Memory B cell (primary cell): ENCODE measurements around the gene EHD1.
"Not testable (repeated sequence)": the region's sequence is repeated elsewhere in the genome, so short reads cannot be mapped to it uniquely, and the experiment has no call there.

Experiments
- ATAC-seq: fragments of 150-1000 bp; cut with Tn5 transposase; 2 replicates; pipeline ENCODE4 v1.10.0; 2021; ENCODE audit warnings: low read depth, mild to moderate bottlenecking, moderate library complexity
- DNase-seq, 2 donors: peaks; one replicate each; pipeline ENCODE4 v3.0.0; 2022; ENCODE audit warnings: low spot score in 2 of 2
- H3K27ac Mint-ChIP-seq: one replicate; pipeline ENCODE4 v1.8.0; 2022; ENCODE audit warnings: mild to moderate bottlenecking, moderate library complexity, mixed read lengths
- H3K27me3 Mint-ChIP-seq: one replicate; pipeline ENCODE4 v1.8.0; 2022; ENCODE audit warnings: mixed read lengths
- H3K36me3 Mint-ChIP-seq: one replicate; pipeline ENCODE4 v1.8.0; 2022; ENCODE audit warnings: mild to moderate bottlenecking, mixed read lengths
- H3K4me1 Mint-ChIP-seq: one replicate; pipeline ENCODE4 v1.8.0; 2022; ENCODE audit warnings: mixed read lengths
- H3K4me3 Mint-ChIP-seq: one replicate; pipeline ENCODE4 v1.8.0; 2022; ENCODE audit warnings: mild to moderate bottlenecking, moderate library complexity, mixed read lengths
- H3K9me3 Mint-ChIP-seq: one replicate; pipeline ENCODE4 v1.8.0; 2022; ENCODE audit warnings: mixed read lengths

EHD1 gene

GRCh38 chr11:64826062-64826461 lies 52.4 kb downstream of the EHD1 start:
- ATAC-seq, result no peak
- Mint-ChIP-seq H3K27ac (no peak overlapping the region), H3K4me3 (no peak overlapping the region), H3K9me3 (no peaks in the 10 kb centered on the region), H3K36me3 (peaks cover 15% of the 10 kb centered on the region), H3K27me3 (no peaks in the 10 kb centered on the region), H3K4me1 (peaks cover 2% of the 10 kb centered on the region)
- DNase-seq, result no peak

- H3K36me3 Mint-ChIP-seq, result peaks cover 13% of the 10 kb centered on the region
- ATAC-seq, result no peak
Measured at GRCh38 chr11:64823568-64824119, 54.8 kb downstream of the EHD1 start.

GRCh38 chr11:64817476-64817875 lies 60.9 kb downstream of the EHD1 start:
- DNase-seq (no peak), ATAC-seq (no peak)
- Mint-ChIP-seq H3K4me3 (no peak overlapping the region), H3K9me3 (no peaks in the 10 kb centered on the region), H3K4me1 (peaks cover 12% of the 10 kb centered on the region), H3K36me3 (no peaks in the 10 kb centered on the region), H3K27ac (peak overlapping the region; percentile 82), H3K27me3 (no peaks in the 10 kb centered on the region)

More at GRCh38 chr11:64823568-64824119, 54.8 kb downstream of the EHD1 start:
- no peak for DNase-seq
- Mint-ChIP-seq H3K27ac (no peak overlapping the region), H3K4me1 (no peaks in the 10 kb centered on the region), H3K4me3 (no peak overlapping the region), H3K9me3 (no peaks in the 10 kb centered on the region), H3K27me3 (no peaks in the 10 kb centered on the region)

DNA sequence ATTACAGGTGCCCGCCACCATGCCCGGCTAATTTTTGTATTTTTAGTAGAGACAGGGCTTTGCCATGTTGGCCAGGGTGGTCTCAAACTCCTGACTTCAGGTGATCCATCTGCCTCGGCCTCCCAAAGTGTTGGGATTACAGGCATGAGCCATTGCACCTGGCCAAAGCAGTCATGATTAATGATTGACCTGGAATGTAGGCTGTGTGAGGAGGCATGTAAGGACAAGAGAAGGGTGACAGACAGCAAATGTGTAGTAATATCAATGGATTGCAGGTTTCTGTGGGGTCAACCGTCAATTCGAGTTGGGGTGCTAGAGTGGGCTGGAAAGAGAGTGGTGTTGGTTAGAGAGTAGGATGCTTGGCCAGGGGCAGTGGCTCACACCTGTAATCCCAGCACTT lies 63.0 kb downstream of the EHD1 start:
- H3K4me1 Mint-ChIP-seq, result peaks cover 12% of the 10 kb centered on the region
- not testable (repeated sequence) for ATAC-seq, H3K27me3 Mint-ChIP-seq, DNase-seq, H3K36me3 Mint-ChIP-seq, H3K27ac Mint-ChIP-seq, H3K9me3 Mint-ChIP-seq, H3K4me3 Mint-ChIP-seq

- no peaks in the 10 kb centered on the region for H3K27me3 Mint-ChIP-seq
- no peaks in the 10 kb centered on the region for H3K9me3 Mint-ChIP-seq
- H3K27ac Mint-ChIP-seq, result peak overlapping the region; percentile 80
- peaks cover 12% of the 10 kb centered on the region for H3K4me1 Mint-ChIP-seq
- no peaks in the 10 kb centered on the region for H3K36me3 Mint-ChIP-seq
- peak; percentile 68 for ATAC-seq
- peak overlapping the region; percentile 22 for H3K4me3 Mint-ChIP-seq
- peak; percentile 28 to 38 for DNase-seq
Measured at GRCh38 chr11:64814712-64815187, 63.7 kb downstream of the EHD1 start.

DNA sequence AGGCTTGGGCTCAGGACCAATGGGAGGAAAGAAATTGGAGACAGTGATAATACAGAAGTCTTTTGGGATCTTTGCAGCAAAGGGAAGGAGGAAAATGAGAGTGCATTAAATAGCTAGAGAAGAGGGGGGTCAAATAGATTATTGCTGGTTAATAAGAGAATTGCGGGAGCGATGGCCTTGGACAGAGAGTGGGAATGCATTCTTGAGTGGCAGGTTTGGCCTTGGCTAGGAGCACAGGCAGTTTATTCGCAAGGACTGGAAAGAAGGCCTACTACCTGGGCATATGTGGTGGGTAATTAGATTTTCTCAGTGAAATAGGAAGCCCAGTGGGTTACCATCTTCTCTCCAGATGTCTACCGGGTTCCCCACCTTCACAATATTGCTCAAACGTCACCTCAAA lies 64.6 kb downstream of the EHD1 start:
- no peak for ATAC-seq
- DNase-seq, result no peak
- Mint-ChIP-seq H3K36me3 (no peaks in the 10 kb centered on the region), H3K4me3 (no peak overlapping the region), H3K27me3 (no peaks in the 10 kb centered on the region), H3K27ac (peak overlapping the region; percentile 80), H3K9me3 (no peaks in the 10 kb centered on the region), H3K4me1 (peaks cover 16% of the 10 kb centered on the region)

DNA sequence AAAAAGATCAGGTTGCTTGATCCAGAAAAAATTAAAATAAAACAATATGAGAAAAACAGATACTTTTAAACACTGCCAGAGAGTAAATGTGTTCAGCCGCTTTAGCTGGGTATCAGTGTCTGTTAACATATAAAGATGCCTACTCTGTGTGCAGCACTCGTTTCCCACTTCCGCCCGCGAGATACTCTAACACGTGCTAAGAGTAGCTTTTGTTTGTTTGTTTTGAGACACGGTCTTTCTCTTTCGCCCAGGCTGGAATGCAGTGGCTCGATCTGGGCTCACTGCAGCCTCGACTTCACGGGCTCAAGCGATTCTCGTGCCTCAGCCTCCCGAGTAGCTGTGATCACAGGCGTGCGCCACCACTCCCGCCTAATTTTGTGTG lies 67.5 kb downstream of the EHD1 start:
- no peaks in the 10 kb centered on the region for H3K27me3 Mint-ChIP-seq
- H3K36me3 Mint-ChIP-seq, result peaks cover 6% of the 10 kb centered on the region
- H3K4me1 Mint-ChIP-seq, result peaks cover 23% of the 10 kb centered on the region
- DNase-seq (no peak), ATAC-seq (peak; percentile 37)
- H3K27ac Mint-ChIP-seq, result peak overlapping the region; percentile 87
- no peaks in the 10 kb centered on the region for H3K9me3 Mint-ChIP-seq
- H3K4me3 Mint-ChIP-seq, result peak overlapping the region; percentile 99

GRCh38 chr11:64810271-64810890 lies 68.0 kb downstream of the EHD1 start, which contains the start of gene MEN1:
TSS of gene MEN1 (minus strand) at chr11:64810551. CDS start at chr11:64810109, 442 bp downstream.
- Mint-ChIP-seq H3K4me1 (peaks cover 26% of the 10 kb centered on the region), H3K9me3 (no peaks in the 10 kb centered on the region), H3K27ac (peak within 1 kb of the TSS; percentile 87), H3K36me3 (peaks cover 8% of the 10 kb centered on the region), H3K27me3 (no peaks in the 10 kb centered on the region), H3K4me3 (peak within 1 kb of the TSS; percentile 99)
- peak; percentile 44 to 77 for DNase-seq
- peak; percentile 74 for ATAC-seq

DNA sequence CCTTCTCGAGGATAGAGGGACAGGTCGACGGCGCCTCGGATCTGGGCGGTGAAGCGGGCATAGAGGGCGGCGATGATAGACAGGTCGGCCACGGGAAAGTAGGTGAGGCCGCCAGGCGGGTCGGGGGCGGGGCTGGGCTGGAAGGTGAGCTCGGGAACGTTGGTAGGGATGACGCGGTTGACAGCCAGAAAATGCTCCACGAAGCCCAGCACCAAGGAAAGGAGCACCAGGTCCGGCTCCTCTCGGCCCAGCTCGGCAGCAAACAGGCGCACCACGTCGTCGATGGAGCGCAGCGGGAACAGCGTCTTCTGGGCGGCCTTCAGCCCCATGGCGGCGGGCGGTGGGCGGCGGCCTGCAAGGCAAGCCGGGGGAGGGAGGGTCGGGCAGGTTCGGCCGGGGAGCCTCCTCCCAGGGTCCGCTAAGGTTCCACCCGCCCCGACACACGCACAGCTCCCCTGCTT lies 68.6 kb downstream of the EHD1 start:
- DNase-seq (no peak), ATAC-seq (peak; percentile 6)
- Mint-ChIP-seq H3K27me3 (no peaks in the 10 kb centered on the region), H3K4me1 (peaks cover 24% of the 10 kb centered on the region), H3K4me3 (peak overlapping the region; percentile 99), H3K9me3 (no peaks in the 10 kb centered on the region), H3K36me3 (peaks cover 8% of the 10 kb centered on the region), H3K27ac (peak overlapping the region; percentile 87)

DNA sequence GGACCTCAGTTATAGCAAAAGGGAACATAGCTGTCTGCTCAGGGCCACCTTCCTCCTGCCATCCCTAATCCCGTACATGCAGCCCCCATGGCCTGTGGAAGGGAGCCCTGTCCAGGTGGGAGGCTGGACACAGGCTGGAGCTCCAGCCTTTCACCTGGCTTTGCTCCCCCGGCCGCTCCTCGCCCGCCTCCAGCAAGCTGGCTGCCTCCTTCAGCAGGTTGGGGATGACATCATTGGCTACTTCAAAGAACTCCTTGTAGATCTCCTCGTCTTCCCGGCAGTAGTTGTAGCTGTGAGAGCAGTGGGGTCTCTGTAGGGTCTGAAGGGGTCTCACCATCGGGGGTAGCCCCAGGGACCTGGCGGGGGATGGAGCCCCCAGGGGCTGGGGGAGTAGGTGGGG lies 72.9 kb downstream of the EHD1 start:
- Mint-ChIP-seq H3K9me3 (no peaks in the 10 kb centered on the region), H3K27ac (no peak overlapping the region), H3K36me3 (peaks cover 8% of the 10 kb centered on the region), H3K4me3 (no peak overlapping the region), H3K27me3 (no peaks in the 10 kb centered on the region), H3K4me1 (peaks cover 36% of the 10 kb centered on the region)
- DNase-seq, result no peak
- no peak for ATAC-seq

- peaks cover 10% of the 10 kb centered on the region for H3K36me3 Mint-ChIP-seq
- DNase-seq (no peak), ATAC-seq (no peak)
- H3K27ac Mint-ChIP-seq, result peak overlapping the region; percentile 89
- H3K4me3 Mint-ChIP-seq, result peak overlapping the region; percentile 86
- H3K9me3 Mint-ChIP-seq, result no peaks in the 10 kb centered on the region
- H3K27me3 Mint-ChIP-seq, result no peaks in the 10 kb centered on the region
- peaks cover 36% of the 10 kb centered on the region for H3K4me1 Mint-ChIP-seq
Measured at GRCh38 chr11:64804346-64805210, 73.8 kb downstream of the EHD1 start.

DNA sequence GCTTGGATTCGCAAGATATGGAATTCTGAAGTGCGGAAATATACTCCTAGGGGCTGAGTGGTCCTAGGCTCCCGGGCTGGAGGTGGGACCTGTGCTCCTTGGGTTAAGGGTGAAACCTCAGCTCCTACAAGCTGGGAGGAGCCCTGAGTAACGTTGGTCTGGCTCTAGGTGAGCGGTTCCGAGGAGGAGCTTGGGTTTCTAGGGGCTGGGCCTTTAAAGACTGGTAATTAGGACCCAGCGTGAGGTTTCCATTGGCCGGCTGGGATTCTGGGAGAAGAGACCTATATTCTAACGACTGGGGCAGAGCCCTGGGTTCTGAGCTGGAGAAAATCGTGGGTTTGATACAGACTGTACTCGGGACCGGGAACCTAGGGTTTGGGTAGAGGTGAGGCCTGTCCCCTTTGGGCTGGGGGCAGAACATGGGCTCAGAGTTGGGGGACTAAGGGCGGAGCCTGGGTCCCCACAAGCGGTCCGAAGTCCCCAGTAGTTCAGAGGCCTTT lies 74.5 kb downstream of the EHD1 start:
- Mint-ChIP-seq H3K9me3 (no peaks in the 10 kb centered on the region), H3K36me3 (peaks cover 14% of the 10 kb centered on the region), H3K27me3 (no peaks in the 10 kb centered on the region), H3K27ac (peak overlapping the region; percentile 89), H3K4me1 (peaks cover 37% of the 10 kb centered on the region), H3K4me3 (peak overlapping the region; percentile 86)
- ATAC-seq (no peak), DNase-seq (no peak)

GRCh38 chr11:64803158-64803845 lies 75.1 kb downstream of the EHD1 start, which contains the start of gene MAP4K2:
TSS of gene MAP4K2 (minus strand) at chr11:64803214. CDS start at chr11:64803149, 65 bp downstream.
- no peaks in the 10 kb centered on the region for H3K27me3 Mint-ChIP-seq
- no peaks in the 10 kb centered on the region for H3K9me3 Mint-ChIP-seq
- DNase-seq, result peak; percentile 85 to 88
- peaks cover 17% of the 10 kb centered on the region for H3K36me3 Mint-ChIP-seq
- peak; percentile 81 for ATAC-seq
- H3K27ac Mint-ChIP-seq, result peak within 1 kb of the TSS; percentile 89
- H3K4me3 Mint-ChIP-seq, result peak within 1 kb of the TSS; percentile 86
- H3K4me1 Mint-ChIP-seq, result peaks cover 38% of the 10 kb centered on the region
